Measurements from ENCODE around the gene JMJD1C. TPM values are rescaled to one million over a fixed set of nuclear protein-coding genes. Genes with fewer than 3 reads are reported as not detected.

The JMJD1C gene
- total RNA-seq, 2 donors from 2014 or later = 91.8 to 103 TPM

DNA sequence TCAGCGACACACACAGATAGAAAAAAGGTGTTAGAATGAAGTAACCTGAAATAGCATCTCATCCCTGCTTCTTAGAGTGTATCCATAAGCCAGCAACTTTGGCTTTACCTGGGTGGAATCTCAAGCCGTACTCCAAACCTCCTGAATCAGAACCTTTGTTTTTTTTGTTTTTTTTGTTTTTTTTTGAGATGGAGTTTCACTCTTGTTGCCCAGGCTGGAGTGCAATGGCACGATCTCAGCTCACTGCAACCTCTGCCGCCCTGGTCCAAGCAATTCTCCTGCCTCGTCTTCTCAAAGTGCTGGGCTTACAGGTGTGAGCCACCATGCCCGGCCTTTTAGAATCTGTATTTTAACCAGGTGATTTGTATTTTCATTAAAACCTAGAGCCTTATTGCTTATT lies 323.6 kb downstream of the JMJD1C start:
- no peaks in the 10 kb centered on the region for H3K27me3 ChIP-seq
- WGBS, 2 donors = 93% methylated on average over 6 of the region's 6 CpGs
- intact Hi-C loops (cut with DNase I) = no loop called here
- TF ChIP-seq POLR2A (IDR thresholded peaks at IDR 0.05) = no peak
- TF ChIP-seq, protein P1, sequence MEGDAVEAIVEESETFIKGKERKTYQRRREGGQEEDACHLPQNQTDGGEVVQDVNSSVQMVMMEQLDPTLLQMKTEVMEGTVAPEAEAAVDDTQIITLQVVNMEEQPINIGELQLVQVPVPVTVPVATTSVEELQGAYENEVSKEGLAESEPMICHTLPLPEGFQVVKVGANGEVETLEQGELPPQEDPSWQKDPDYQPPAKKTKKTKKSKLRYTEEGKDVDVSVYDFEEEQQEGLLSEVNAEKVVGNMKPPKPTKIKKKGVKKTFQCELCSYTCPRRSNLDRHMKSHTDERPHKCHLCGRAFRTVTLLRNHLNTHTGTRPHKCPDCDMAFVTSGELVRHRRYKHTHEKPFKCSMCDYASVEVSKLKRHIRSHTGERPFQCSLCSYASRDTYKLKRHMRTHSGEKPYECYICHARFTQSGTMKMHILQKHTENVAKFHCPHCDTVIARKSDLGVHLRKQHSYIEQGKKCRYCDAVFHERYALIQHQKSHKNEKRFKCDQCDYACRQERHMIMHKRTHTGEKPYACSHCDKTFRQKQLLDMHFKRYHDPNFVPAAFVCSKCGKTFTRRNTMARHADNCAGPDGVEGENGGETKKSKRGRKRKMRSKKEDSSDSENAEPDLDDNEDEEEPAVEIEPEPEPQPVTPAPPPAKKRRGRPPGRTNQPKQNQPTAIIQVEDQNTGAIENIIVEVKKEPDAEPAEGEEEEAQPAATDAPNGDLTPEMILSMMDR (IDR thresholded peaks at IDR 0.05) = no peak
- H3K36me3 ChIP-seq (replicated peaks in 1 of 2; ENCODE audit: insufficient read depth in 1 of 2, low read depth in 2 of 2) = no peaks in the 10 kb centered on the region
- H3K27ac ChIP-seq = no peak overlapping the region
- H3K9me3 ChIP-seq = no peaks in the 10 kb centered on the region
- no peaks in the 10 kb centered on the region for H3K4me1 ChIP-seq
- ATAC-seq = no peak
- no peak overlapping the region for H3K4me3 ChIP-seq
- DNase-seq = no peak

DNA sequence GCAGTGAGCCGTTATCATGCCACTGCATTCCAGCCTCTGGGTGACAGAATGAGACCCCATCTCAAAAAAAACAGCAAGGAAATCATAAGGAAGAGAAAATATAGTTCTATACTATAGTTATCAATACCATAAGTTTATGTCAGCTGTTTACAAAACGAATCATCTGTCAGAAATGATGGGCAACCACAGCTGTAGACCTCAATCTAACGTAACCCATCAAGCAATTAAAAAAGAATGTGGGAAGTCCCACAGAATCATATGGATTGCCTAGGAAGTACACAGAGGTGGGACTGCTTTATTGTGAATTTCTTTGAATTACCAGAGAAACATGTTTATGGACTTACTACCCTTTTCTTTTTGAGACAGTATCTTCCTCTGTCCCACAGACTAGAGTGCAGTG lies 325.7 kb downstream of the JMJD1C start:
- 78 to 80% methylated on average over 3 of the region's 3 CpGs for WGBS, 2 donors
- Histone ChIP-seq H3K27me3 (no peaks in the 10 kb centered on the region), H3K27ac (no peak overlapping the region), H3K9me3 (no peaks in the 10 kb centered on the region), H3K4me3 (no peak overlapping the region), H3K36me3 (replicated peaks in 1 of 2; ENCODE audit: insufficient read depth in 1 of 2, low read depth in 2 of 2) (no peaks in the 10 kb centered on the region), H3K4me1 (peaks cover 13% of the 10 kb centered on the region)
- ATAC-seq (no peak), DNase-seq (no peak)
- TF ChIP-seq, protein P1 (IDR thresholded peaks at IDR 0.05) = no peak
- no peak for TF ChIP-seq POLR2A (IDR thresholded peaks at IDR 0.05)
- intact Hi-C loops (cut with DNase I) = no loop called here

DNA sequence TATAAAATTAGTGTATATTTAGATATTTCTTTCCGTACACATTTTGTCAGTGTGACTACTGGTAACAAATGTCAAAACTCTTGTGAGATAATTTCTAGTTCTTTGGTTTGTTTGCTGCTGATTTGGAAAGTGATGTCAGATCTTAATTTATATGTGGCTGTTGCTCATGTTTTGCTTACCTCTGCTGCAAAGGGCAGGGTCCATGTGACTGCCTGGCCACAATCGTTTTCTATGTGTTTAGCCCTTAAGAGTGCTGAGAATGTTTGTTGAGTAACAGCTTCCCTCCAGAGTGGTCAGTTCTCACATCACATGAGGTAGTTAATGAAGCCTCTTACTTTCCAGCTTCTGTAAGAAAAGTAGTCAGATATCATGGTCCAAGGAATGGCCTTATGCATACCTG lies 328.5 kb downstream of the JMJD1C start:
- H3K4me1 ChIP-seq = peaks cover 28% of the 10 kb centered on the region
- no peak overlapping the region for H3K27ac ChIP-seq
- H3K4me3 ChIP-seq = no peak overlapping the region
- H3K36me3 ChIP-seq (replicated peaks in 1 of 2; ENCODE audit: insufficient read depth in 1 of 2, low read depth in 2 of 2) = no peaks in the 10 kb centered on the region
- DNase-seq = peak in 1 of 4 donors; percentile 18
- no peaks in the 10 kb centered on the region for H3K9me3 ChIP-seq
- intact Hi-C loops (cut with DNase I) = loop anchor here (10.0 kb wide), 1 partner anchor 323 kb away; the partner anchor contains the start of gene EGR2
- 50 to 64% methylated on average over 2 of the region's 2 CpGs for WGBS, 2 donors
- ATAC-seq = no peak
- H3K27me3 ChIP-seq = no peaks in the 10 kb centered on the region
- TF ChIP-seq, protein P1 (IDR thresholded peaks at IDR 0.05) = no peak
- no peak for TF ChIP-seq POLR2A (IDR thresholded peaks at IDR 0.05)

DNA sequence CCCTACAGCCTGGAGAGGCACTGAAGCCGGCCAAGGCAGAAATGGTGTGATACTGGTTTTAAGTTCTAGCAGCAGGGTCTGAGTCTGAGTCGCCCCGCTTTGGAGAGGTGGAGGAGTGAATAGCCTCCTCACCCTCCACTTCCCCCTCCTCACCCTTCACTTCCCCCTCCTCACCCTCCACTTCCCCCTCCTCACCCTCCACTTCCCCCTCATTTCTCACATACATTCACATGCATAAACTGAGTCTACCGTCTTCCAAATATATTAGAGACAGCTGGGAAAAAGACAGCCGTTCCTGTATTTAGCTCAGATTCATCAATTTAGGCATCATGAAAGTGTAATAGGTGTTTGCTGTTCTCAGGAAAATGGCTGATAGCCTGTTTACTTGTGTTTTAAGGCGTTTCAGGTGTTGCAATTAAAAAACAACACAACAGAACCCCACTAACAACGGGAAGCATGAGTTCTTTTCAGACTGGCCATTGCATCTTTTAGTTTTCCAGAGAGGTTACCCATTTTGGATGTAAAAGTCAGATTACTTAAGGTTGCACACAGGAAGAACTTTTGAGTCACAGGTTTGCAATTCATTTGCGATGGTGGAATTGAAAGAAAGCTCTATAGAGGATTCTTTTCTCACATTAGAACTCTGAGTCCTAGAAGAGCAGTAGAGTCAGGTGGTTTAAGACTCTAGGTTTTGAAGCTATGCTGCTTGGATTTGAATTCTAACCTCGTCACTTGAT lies 331.8 kb downstream of the JMJD1C start:
- Histone ChIP-seq H3K36me3 (replicated peaks in 1 of 2; ENCODE audit: insufficient read depth in 1 of 2, low read depth in 2 of 2) (no peaks in the 10 kb centered on the region), H3K4me3 (peak overlapping the region; percentile 80 to 89), H3K27me3 (no peaks in the 10 kb centered on the region), H3K27ac (peak overlapping the region; percentile 84 to 96 (median 90)), H3K9me3 (no peaks in the 10 kb centered on the region), H3K4me1 (peaks cover 28% of the 10 kb centered on the region)
- intact Hi-C loops (cut with DNase I) = loop anchor here (10.0 kb wide), 1 partner anchor 319 kb away; the partner anchor contains the start of gene EGR2
- ATAC-seq (no peak), DNase-seq (no peak)
- WGBS, 2 donors = 5 to 8% methylated on average over 9 of the region's 9 CpGs
- no peak for TF ChIP-seq POLR2A (IDR thresholded peaks at IDR 0.05)
- TF ChIP-seq, protein P1 (IDR thresholded peaks at IDR 0.05) = no peak
